NCI-H446 (cell line): ENCODE data around the gene CKM.
"Not testable (repeated sequence)": the region's sequence is repeated elsewhere in the genome, so short reads cannot be mapped to it uniquely, and the experiment has no call there.

Experiments used
- DNase-seq, 2 experiments: peaks; one replicate each; lab custom pipeline; 2025; lab: John Stamatoyannopoulos, UW

CKM gene

DNA sequence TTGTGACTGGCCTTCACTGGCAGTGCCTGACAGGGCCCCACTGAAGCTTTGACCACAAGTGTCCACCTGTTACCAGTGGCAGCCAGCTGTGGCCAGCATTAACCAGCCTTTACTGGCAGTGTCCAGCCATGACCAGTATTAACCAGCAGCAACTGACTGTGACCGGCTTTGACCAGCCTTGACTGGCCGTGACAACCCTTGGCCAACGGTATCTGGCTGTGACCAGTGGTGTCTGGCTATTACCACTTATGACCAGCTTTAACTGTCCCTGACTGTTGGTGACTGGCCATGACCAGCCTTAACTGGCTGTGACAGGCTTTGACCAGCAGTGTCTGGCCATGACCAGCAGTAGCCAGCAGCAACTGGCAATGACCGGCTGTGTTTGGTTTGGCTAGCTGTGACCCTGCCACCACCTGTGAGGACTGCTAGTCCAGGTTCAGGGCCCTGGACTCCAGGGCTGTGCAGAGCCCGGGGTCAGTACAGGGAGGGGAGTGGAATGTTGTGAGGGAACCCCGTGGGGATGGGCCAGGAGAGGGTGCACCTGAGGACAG lies 32.2 kb downstream of the CKM start:
- DNase-seq, result no peak

DNA sequence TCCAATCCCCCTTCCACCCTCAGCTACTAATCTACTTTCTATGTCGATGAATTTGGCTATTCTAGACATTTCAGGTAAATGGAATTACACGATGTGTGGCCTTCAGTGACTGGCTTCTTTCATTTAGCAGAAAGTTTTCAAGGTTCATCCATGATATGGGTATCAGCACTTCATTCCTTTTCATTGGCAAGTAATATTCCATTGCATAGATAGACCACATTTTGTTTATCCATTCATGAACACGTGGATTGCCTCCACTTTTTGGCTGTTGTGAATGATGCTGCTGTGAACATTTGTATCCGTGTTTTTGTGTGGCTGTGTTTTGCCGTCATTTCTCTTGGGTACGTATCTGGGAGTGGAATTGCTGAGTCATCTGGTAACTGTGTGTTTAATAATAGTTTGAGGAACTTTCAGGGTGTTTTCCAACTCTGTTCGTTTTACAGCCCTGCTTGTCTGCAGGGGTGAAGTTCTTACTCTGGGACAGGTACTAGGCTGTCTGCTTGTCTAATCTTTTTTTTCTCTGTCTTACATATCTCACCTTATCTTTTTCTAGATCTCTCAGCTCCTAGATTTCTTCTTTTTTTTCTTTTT lies 39.1 kb downstream of the CKM start:
- DNase-seq, result no peak

DNA sequence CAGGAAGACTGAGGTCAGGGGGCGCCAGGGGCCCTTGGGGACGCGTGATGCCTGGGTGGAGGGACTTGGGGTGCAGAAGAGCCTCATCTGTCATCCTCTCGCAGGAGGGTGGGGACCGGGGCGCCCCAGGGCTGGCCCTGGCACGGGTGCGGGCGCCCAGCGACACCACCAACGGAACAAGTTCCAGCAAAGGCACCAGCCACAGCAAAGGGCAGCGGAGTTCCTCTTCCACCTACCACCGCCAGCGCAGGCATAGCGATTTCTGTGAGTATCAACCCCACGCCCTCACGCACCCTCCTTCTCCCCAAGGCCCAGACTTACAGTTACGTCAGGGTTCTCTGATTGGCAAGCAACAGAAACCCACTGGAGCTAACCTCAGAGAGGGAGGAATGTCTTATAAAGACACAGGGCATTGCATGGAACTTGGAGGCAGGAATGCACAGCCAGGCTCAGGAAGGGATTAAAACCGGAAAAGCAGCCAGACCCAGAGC lies 42.2 kb downstream of the CKM start:
- no peak for DNase-seq

DNA sequence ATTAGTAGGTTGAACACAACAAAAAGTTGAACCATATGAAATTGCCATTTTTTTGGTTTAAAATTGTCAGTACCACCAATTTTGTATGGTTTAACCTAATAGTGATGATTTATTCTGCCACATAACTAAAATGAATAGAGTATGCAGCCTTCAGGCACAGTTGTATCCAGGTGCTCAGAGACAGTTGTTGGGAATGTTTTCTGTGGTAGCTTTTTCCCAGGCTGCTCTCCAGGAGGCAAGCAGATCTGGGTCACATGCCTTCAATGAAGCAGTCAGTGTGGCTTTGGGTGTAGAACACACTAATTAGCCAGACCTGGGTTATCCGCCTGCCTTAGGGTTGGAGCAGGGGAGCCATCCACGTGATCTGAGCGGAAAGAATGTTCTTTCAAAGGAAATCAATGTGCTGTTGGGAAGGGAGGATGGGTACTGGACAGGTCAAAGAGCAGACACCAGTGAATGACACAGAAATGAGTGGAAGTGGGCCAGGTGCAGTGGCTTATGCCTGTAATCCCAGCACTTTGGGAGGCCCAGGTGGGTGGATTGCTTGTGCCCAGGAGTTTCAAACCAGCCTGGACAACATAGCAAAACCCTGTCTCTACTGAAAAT lies 43.0 kb downstream of the CKM start:
- DNase-seq, result no peak

DNA sequence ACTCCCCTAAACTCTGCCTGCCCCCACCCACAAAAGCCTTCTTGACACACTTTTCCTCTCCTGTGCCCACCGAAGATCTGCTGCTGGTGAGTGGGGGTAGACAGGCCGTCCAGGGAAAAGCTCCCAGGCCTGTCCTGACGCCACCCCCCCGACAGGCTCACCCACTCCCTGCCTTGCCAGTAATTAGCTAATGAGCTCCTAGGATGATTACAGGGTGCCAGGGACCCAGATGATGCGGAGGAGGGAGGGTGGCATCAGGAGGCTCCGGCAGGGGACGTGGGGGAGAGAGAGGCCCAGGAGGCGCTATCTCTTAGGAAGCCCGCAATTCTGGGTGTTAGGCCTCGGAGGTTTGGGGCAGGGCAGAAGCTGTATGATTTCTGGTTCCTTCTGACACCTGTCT lies 44.6 kb downstream of the CKM start:
- no peak for DNase-seq

DNA sequence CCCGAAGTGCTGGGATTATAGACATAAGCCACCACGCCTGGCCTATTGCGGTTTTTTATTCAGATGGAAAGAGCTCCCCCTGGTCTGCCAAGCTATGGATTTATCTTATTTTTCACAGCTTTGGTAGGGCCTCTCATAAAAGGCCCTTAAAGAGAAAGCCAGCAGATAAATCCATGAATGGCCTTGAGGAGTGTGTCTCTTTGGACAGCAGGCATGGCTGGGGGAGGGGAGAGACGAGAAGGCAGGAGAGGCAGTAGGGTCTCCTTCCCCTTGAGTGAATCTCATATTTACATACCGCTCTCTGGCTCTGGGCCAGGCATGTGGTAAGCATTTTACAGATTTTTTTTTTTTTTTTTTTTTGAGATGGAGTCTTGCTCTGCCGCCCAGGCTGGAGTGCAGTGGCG lies 46.4 kb downstream of the CKM start:
- peak; percentile 26 to 86 for DNase-seq

DNA sequence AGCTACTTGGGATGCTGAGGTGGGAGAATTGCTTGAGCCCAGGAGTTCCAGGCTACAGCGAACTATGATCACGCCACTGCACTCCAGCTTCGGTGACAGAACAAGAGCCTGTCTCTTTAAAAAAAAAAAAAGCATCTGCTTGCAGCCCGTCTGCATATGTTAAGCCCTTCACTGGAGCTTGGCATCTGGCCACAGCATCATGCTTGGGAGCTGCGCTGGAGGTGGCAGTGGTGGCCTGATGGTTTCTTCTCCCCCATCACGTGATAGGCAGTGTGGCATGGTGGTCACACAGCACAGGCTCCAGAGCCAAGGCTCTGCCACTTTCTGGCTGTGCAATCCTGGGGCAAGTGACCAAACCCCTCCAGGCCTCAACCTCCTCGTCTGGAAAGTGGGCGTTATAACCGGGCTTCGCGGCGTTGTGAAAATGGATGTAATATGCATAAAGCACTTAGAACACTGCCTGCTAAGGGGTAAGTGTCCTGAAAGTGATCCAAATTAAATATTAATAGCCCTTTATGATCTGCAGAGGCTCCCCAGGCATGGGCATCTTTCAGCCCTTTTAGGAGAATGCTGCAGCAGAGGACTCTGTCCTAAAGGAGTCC lies 47.2 kb downstream of the CKM start:
- peak; percentile 52 to 85 for DNase-seq

DNA sequence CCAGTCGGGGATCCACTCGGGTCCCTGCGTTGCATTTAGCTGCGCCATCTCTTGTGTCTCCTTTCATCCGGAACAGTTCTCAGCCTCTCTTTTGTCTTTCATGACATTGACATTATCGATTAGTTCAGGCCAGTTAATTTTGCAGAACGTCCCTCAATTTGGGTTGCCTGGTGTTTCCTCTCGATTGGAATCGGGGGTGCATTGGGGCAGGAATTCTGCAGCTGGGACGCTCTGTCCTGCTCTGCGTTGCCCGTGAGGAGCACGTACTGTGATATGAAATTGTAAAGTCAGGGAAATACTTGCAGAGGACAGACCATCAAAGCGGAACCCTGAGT lies 49.2 kb downstream of the CKM start:
- DNase-seq, result no peak

DNA sequence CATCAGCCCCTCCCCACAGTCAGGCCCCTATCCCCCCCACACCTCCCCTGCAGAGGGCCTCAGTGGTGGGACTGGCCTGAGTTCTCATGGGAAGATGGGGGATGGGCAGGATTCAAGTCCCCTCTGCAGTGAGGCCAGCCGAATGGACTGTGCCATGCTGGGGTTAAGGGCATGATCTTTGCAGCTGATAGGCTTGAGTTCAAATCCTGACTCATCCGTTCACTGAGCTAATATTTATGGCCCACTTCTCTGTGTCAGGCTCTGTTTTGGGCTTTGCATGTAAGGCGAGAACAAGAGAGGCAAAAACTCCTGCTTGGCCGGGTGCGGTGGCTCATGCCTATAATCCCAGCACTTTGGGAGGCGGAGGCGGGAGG lies 51.0 kb downstream of the CKM start:
- no peak for DNase-seq

DNA sequence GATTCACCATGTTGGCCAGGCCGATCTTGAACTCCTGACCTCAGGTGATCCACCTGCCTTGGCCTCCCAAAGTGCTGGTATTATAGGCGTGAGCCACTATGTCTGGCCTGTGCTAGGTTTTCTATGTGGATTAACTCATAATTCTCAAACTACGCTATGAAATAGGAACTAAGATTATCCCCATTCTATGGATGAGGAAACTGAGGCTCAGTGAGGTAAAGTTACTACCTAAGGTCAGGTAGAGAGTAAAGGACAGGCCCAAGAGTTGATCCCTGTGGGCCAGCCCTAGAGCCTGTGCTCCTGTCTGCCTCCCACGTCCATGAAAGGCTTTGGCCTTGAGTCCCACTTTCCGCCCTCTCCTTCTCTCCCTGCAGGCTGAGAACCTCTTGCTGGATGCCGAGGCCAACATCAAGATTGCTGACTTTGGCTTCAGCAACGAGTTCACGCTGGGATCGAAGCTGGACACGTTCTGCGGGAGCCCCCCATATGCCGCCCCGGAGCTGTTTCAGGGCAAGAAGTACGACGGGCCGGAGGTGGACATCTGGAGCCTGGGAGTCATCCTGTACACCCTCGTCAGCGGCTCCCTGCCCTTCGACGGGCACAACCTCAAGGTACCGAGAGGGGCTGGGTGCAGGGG lies 51.5 kb downstream of the CKM start:
- no peak for DNase-seq

DNA sequence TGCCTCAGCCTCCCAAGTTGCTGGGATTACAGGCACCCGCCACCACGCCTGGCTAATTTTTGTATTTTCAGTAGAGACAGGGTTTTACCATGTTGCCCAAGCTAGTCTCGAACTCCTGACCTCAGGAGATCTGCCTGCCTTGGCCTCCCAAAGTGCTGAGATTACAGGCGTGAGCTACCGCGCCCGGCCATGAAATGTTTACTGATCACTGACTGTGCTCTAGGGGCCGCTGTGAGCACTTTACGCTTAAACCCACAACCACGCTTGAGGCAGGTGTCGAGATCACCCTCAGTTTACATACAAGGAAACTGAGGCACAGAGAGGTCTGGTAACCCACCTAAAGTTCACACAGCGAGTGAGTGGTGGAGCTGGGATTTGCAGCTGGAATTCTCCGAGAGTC lies 52.7 kb downstream of the CKM start:
- not testable (repeated sequence) for DNase-seq

DNA sequence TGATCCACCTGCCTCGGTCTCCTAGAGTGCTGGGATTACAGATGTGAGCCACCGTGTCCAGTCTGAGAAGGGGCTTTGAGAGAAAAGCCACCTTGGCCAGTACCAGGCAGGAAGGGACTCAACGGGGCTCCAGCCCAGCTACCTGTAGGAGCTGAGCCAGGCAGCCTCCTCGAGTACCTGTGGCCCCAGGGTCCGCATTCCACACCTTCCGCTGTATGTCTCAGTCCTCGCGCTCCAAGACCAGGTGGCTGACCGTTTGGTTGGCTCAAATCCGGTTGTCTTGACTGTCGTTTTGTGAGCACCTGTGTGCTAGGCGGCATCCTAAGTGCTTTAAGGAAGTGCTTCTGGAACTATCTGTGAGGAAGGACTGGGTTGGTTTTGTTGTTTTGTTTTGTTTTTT lies 55.4 kb downstream of the CKM start:
- DNase-seq, result no peak

DNA sequence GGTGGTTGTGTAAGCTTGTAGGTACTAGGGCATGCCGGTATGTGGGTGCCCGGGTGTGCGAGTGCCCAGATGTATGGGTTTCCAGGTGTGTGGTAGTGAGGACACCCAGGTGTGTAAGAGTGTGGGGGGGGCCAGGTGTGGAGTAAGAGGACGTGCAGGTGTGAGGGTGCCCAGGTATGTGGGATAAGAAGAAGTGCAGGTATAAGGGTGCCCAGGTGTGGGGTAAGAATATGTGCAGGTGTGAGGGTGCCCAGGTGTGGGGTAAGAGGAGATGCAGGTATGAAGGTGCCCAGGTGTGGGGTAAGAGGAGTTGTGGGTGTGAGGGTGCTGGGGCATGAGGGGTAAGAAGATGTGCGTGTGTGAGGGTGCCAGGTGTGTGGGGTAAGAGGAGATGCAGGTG lies 57.3 kb downstream of the CKM start:
- no peak for DNase-seq

DNA sequence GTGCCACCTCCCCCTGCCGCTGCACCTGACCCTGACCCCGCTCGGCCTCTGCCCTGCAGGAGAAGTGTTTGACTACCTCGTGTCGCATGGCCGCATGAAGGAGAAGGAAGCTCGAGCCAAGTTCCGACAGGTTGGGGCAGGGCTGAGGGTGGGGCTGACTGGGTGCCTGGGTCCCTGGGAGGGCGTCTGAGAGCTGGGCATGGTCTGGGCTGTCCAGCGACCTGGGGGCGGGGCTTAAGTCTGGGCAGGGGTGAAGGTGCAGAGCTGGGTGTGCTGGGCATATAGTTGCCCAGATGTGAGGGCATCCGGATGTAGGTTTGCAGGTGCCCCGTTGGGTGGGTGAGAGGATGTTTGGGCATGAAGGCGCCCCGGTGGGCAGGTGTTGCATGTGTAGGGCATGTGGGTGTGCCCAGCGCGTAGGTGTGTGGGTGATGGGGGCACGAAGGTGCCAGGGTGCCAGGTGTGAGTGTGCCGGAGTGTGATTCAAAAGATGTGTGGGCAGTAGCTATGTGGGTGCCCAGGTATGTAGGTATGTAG lies 57.8 kb downstream of the CKM start:
- no peak for DNase-seq

DNA sequence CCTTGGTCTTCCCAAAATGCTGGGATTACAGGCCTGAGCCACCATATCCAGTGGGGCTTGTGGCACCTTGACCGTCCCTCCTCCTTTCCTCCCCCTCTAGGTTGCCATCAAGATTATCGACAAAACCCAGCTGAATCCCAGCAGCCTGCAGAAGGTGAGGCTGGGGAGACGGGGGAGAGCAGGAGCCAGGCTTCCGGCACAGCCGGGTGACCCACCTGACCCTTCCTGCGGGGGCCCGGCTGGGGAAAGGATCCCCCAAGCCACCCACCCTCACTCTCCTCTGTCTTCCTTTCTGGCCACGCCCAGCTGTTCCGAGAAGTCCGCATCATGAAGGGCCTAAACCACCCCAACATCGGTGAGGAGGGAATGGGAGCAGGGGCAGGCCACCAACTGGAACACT lies 59.7 kb downstream of the CKM start:
- DNase-seq, result no peak

DNA sequence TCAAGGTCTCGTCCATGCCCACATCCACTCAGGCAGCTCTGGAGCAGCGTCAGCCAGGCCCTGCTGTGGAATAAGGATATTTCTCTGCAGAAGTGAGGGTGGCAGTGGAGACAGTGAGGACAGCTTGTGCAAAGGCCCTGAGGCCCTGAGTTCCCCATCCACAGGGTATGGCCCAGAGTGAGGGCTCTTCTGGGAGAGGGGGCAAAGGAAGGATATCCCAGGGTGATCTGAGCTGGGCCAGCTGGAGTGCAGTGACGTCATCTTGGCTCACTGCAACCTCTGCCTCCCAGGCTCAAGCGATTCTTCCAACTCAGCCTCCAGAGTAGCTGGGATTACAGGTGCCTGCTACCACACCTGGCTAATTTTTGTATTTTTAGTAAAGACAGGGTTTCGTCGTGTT lies 60.1 kb downstream of the CKM start:
- no peak for DNase-seq

DNA sequence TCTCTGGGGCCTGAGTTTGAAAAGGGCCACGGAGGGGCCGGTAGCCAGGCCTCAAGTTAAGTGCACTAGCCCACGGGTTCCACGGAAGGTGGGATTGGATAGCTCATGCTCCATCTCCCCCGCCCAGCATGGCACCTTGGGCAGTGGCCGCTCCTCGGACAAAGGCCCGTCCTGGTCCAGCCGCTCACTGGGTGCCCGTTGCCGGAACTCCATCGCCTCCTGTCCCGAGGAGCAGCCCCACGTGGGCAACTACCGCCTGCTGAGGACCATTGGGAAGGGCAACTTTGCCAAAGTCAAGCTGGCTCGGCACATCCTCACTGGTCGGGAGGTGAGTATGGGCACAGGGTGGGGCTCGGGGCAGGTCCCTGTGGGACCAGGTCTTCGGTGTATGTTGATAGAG lies 63.8 kb downstream of the CKM start:
- DNase-seq, result no peak

DNA sequence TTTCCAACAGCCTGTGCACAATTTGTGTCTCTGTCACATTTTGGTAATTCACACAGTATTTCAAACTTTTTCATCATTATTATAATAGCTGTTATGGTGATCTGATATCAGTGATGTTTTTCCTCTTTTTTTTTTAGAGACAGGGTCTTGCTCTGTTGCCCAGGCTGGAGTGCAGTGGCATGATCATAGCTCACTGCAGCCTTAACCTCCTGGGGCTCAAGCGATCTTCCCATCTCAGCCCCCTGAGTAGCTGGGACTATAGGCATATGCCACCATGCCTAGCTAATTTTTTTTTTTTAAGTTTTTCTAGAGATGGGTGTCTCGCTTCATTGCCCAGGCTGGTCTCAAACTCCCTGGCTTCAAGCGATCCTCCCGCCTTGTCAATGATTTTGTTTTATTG lies 65.8 kb downstream of the CKM start:
- DNase-seq, result no peak
